IPS DF 4.7 (cell line): ENCODE results near the gene CAT.

Source experiments
- DNase-seq: peaks from one replicate; pipeline ENCODE4 v3.0.0-alpha.2; 2013; ENCODE audit warnings: low spot score; ENCODE audit errors: extremely low read depth

The CAT gene

GRCh38 chr11:34425360-34425759 lies 13.4 kb upstream of the CAT start:
- DNase-seq: no peak

- no peak for DNase-seq
Observed at GRCh38 chr11:34425867-34426266, 12.9 kb upstream of the CAT start.

DNA sequence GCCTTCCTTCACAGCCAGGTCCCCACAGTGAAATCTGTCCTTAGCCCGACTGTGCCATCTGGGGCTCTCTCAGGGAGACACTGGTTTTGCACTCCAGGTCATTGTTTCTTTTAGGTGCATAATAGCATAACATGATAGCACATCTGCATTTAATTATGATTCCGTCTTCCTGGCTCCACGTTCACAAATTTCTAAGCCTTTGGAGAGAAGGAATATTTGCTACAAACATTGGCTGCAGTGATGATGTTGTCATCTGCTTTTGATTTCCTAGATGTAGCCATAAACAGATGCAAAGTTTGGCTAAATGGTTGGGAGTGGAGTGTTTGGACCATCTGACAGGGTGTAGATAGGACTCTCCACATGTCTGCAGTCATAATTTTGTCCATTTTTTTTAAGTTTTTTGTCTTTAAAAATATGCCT lies 12.0 kb upstream of the CAT start:
- DNase-seq: no peak

DNA sequence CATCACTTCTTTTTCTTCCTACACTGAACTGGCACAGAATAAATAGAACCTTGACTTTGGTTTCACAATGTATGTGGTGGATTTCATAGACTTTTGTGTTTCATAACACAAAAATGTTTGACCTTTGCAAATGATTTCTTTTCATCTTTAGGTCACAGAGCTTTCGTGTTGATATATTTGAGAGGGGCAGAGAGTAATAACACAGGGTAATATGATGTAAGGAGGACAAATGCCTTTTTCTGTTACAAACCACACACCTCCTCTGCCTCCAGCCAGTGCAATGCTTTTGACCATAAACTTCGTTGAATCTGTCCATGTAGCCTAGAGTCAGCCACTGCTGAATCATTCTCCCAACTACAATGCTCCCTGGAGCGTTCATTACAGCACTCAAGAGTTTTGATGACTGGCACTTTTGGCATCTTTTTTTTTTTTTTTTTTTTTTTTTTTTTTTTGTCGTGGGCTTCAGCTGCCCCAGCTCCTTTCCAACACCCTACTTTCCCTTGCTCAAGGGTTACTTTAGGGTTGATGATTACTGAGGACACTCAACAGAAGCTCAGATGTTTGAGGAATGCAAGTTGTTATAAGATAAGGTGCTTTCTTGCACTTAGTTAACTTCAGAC lies 11.4 kb upstream of the CAT start:
- DNase-seq: no peak

DNA sequence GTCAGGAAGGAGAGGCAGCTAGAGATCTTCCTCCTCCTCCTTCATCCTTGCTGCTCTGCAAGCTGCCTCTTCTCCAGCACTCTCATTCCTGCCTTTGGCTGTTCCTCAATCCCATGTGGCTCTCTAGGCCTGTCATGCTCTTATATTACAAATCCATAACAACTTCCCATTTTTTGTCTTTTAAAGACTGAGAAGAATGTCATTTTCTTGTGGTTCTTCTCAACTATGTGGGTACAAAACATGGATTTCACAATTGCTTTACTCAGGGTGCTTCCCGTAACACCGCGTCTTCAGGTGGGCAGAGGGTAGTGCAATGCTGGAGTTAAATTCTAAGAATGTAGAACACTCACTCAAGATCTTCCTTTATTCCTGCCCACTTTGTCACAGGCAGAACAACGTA lies 6.8 kb upstream of the CAT start:
- no peak for DNase-seq

GRCh38 chr11:34432822-34433221 lies 5.9 kb upstream of the CAT start:
- DNase-seq: no peak

DNA sequence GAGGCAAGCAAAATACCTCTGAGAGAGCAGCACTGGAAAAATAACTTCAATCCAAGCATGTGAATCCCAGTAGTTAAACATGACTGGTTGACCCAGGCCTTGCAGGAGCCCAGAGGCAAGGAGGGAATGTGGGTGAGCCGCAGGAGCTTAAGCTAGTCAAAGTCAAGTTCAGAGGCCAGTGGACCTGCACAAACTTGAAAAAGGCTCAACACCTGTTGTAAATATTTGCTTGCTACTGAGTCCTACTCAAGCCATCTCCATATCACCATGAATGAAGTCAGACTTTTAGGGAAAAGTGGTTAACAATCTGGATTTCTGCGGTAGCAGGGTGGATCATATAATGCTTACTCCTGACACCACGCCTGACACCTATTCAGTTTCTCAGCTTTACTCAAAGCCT lies 4.8 kb upstream of the CAT start:
- no peak for DNase-seq

DNA sequence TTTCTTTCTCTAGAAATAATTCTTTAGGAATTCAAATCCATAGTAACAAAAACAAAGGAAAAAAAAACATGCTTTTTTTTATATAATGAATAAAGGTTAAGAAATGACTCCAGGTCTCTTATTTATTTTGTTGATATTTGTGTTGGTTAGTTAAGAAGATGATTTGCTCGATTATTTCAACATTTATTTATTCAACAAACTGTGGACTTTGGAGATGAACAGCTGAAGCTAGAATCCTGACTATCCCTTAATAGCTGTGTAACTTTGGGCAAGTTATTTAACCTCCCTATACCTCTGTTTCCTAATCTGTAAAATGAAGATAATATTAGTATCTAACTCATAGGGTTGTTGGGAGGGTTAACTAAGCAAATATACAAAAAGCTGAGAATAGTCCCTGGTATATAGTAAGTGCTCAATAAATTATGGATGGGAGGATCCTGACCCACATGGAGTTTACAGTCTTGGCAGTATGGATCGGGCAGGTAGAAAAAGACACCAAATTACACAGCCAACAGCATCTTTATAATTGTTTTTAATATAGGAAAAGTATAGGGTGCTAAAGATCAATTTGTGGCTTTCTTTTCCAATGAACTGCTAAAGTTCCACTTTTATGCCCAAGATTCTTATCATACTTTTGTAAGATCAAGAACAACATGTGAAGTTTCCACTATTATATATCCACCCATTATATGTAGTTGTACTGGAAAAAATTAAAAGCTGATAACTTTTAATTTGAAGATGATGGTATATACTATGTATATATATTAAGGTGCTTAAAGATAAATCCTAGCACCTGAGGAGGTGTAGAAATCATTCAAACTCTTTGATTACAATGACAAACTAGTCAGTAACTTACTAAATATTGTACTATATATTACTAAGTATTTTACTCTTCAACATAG lies 1.3 kb upstream of the CAT start:
- DNase-seq: no peak

GRCh38 chr11:34439610-34440198 lies 970 bp downstream of the CAT start:
- DNase-seq: no peak

DNA sequence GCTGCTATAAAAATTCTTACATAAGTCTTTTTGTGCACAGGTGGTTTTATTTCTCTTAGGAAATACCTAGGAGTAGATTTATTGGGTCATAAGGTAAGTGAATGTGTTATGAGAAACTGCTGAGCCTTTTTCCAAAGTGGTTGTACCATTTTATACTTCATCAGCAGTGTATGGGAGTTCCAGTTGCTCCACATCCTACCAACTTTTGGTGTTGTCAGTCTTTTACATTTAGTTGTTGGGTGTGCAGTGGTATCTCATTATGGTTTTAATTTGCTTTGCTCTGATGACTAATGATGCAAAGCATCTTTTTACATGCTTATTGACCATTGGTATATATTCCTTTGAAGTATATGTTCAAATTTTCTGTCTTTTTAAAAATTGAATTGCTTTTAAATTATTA lies 3.1 kb downstream of the CAT start:
- DNase-seq: no peak

DNA sequence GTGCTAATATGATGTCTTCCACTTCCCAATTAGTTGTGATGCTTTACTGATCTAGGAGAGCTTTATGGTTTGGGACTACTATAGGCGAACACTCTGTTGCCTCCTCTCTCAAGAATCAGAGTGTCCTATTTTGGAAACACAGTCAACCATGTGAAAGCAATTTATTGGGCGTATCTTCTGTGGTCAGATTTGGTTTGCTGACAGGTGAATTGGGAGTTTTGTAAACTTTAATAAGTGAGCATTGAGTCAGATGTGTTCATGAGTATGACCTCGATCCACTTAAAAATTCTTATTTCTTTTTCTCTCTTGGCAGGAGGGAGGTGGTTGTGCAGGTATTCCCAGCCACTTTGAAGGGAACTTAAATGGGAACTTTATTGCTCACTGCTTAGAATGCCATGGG lies 4.4 kb downstream of the CAT start:
- DNase-seq: no peak

DNA sequence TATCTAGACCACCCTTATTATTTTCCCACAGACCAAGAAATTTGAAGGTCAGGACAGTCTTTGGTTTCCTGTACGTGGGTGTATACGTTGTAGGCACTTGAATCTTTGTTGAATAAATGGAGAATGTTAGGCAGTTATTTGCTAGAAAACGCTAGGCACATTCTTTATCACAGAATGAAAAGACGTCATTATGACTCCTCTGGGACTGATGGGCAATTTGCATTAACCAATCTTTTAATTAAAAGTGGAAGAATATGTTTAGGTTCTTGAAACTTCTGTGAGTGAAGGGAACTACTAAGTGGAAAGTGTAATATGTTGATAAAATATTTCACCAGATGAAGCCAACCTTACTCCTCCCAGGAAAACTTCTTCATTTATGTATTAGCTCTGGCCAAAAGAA lies 5.7 kb downstream of the CAT start:
- no peak for DNase-seq

- DNase-seq: no peak
Observed at GRCh38 chr11:34445956-34446355, 7.2 kb downstream of the CAT start.

DNA sequence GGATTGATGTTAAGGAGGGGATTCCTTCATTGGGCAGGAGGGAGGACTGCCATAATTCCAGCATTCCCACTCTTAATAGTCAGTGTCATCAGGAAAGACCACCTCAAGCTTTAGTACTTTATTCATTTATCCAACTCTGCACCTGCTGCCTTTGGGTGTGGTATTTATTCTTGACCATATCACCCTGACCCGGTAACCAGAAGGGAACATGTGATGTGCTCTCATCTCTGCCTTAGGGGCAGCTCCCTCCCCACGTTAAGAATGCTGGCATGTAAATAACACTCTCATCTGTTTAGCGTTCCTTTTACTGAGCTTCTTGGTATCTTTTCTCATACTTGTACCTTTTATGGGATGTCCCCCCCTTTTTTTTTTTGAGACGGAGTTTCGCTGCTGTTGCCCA lies 7.7 kb downstream of the CAT start:
- DNase-seq: no peak

DNA sequence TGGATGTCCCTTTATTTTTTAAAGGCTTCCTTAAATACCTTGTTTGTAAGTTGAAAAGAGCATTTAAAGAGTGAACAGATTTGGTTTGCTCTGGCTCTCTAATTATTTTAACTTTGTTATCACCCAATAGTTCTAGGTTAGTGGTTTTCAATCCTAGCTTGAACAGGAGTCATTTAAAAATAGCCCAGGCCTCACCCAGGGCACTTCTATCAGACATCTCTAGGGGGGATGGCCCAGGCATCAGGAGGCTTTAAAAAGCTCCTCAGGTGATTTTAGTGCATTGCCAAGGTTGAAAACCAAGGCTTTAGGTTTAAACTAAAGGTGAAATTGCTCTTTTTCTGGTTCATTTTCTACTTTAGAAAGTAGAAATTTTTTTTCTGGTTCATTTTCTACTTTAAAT lies 8.3 kb downstream of the CAT start:
- no peak for DNase-seq

DNA sequence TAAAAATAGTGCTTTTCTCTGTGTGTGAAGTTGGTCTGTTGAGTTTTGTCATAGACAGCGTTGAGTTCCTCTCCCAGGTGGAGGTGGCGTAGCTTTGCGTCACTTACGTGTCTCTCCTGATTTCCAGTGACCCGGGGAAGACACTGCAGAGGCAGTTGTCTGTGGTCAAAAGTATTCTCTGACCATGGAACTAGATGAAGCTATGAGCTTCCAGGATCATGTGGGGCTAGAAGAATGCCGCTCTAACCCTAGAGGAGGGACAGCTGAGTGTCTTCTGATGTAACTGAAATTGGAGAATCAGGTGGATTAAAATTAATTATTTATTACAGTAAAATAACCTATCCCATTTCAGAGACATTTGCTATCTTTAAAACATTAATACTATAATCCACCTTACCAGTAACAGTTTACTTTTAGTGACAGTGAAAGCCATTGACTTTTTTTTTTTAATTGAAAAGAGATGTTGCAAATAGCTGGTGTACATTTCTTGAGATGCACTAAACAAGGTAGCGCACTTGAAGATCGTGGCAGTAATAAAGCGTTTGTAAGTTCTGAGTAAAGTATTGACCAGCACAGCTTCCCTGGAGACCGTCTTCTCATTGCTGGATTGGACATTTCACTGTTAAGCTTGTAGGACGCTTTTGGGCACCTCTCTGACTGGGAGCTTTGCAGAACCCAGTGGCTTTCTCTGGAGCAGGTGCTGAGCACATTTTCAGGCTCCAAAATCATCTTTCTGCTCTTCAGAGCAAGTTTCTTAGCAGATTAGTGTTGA lies 9.7 kb downstream of the CAT start:
- DNase-seq: no peak

DNA sequence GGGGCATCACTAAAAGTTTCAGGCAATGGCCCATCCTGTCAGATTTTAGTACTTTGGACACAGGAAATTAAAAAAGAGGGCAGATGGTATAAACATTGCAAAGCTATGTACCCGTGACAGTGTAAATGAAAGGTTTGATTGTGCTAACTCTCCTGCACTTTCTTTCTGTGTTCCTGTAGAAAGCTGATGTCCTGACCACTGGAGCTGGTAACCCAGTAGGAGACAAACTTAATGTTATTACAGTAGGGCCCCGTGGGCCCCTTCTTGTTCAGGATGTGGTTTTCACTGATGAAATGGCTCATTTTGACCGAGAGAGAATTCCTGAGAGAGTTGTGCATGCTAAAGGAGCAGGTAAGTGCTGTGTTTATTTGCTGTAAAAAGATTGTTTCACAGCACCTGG lies 10.3 kb downstream of the CAT start:
- no peak for DNase-seq

DNA sequence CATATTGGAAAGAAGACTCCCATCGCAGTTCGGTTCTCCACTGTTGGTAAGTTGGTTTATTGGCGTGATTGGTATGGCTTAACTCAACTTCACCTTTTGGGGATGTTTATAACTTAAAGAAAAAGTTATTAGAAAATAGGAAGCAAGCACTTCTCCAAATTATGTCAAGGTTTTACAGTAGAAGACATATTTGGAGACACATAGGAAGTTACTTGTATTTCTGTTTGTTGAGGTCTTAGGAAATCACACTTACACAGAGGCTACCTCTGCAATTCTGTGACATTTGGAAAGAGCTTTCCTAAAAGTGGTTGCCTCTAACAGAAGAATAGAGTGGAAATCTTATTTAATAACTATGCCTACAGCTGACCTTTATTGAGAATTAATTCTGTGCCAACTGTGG lies 12.3 kb downstream of the CAT start:
- no peak for DNase-seq

- DNase-seq: no peak
Observed at GRCh38 chr11:34454308-34455032, 15.7 kb downstream of the CAT start.

DNA sequence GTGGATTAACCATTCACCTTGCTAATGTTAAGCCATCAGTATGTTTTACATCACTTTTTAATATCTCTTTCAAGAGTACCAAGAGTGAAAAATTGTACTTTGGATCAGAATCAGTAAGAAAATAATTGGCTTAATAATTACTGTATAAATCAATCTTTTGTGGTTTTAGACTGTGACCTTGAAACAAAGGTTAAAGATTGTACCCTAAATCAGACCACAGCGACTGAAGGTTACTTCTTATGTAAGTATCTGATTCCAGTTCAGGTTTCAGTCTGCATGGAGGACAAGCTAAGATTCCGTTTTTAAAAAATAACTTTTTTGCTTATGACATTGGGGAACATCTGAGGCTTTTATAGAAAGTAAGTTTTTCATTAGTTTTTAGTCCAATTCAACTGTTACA lies 18.9 kb downstream of the CAT start:
- DNase-seq: no peak

DNA sequence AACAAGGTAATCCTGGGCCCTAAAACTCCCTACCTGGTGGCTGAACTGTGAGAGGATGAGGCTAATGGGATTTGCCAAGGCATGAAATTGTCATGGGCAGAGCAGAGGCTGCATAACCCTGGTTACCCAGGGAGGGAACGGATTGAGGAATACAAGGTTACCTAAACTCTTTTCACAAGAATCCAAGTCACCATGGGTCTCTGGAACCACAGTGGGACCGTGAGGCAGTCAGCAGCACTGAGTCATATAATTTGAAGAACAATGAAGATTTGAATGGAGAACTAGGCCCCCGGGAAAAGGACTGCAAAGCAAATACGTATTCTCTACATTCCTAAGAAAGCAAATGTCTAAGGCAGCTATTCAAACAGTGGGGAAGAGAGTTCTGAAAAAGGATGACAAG lies 19.8 kb downstream of the CAT start:
- no peak for DNase-seq
